HG03565 (cell line): ENCODE data around the gene DDC.
A peak's percentile ranks its signal among the peaks of the same experiment; 100 is the strongest.

Source experiments
- ATAC-seq: cut with Tn5 transposase; IDR thresholded peaks from one replicate; pipeline ENCODE4 v1.9.1; 2021; ENCODE audit warnings: mild to moderate bottlenecking, moderate library complexity; ENCODE audit not compliant: unreplicated experiment

Gene DDC

GRCh38 chr7:50422858-50423257 lies 142.3 kb downstream of the DDC start:
- ATAC-seq = no peak

GRCh38 chr7:50421043-50421442 lies 144.2 kb downstream of the DDC start:
- no peak for ATAC-seq

- no peak for ATAC-seq
Observed at GRCh38 chr7:50418526-50419290, 146.5 kb downstream of the DDC start.

DNA sequence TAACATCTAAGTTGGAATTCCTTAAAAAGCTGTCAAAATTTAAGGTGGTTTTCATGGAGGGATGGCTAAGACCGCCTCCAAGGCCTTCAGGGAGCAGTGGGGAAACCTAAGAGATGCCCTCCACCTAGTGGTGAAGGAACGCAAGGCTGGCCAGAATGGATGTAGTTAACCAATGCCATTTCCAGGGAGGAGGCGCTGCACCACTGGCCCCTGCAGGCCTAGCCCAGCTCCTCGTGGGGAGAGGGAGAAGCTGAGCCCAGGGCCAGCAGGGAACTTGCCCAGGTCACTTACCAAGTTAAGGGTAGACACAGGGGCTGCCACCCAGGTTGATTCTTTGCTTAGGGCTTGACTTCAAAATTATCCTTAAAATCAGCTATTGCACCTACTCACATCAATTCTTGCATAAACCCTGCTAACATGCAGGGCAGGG lies 147.1 kb downstream of the DDC start:
- peak; percentile 83 for ATAC-seq

GRCh38 chr7:50416527-50417182 lies 148.6 kb downstream of the DDC start:
- ATAC-seq = peak; percentile 80

- ATAC-seq = no peak
Observed at GRCh38 chr7:50415844-50416364, 149.3 kb downstream of the DDC start.

- no peak for ATAC-seq
Observed at GRCh38 chr7:50413561-50413960, 151.6 kb downstream of the DDC start.

GRCh38 chr7:50412973-50413372 lies 152.2 kb downstream of the DDC start:
- no peak for ATAC-seq

DNA sequence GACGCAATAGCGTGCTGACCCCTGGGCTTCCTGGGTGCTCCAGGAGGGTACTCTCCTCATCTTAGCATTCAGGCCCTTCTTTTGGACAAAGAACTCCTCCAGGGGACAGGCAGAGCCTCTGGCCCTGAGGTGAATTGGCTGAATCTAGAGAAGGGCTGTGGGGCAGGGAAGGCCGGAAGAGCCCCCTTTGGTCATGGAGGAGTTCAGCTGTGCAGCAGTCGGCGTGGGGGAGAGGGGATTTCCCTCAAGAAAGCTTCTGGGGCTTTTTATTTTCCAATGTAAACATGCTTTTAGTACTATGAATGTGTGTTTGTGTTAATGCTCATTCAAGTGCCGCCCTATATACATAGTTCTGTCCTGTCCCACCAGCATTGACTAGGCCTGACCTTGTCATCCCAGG lies 153.9 kb downstream of the DDC start:
- ATAC-seq = no peak

GRCh38 chr7:50409856-50410745 lies 155.1 kb downstream of the DDC start:
- ATAC-seq = peak; percentile 48
